Activated gamma-delta T cell (primary cell): Measurements from ENCODE around the gene HSPA1A.

Experiments
- DNase-seq: peaks from one replicate; lab custom pipeline; 2025; lab: John Stamatoyannopoulos, UW

The HSPA1A gene

DNA sequence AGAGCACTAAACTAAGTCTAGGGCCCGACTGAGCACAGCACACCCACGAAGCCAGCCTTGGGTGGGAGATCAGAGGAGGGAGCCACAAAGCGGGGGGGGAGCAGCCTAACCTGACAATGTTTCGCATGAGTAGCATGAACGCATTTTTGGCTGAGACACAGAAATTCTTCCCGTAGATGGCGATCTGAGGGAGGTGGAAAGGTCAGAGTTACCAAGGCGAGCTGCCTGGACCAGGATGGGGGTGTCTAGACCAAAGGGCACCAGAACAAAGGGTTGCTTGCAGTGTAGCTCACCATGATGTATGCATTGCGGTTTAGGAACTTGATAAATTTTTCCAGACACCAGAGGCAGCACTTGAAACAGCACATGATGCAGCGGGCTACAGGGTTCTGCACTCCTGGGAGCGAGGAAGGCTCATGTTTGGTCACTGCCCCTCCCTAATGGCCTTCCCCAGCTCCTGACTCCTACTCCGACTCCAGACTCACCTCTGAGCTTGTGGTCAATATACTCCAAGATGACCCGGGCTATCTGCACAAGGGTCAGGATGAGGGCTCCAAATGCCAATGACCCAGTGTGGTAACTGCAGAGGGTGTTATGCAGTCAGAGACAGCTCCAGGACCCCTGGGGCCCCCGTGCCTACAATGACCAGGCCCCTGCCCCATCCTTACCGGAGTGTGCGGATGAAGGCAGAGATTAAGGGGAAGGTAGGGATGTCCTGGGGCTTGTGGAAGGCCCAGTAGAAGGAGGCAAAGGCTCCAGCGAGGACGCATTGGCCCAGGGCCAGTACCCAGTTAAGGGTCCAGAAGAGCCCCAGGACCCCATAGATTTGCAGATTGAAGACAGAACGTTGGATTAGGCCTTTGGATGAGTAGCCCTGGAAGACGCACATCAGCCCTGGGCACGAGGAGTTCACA, 50.1 kb downstream of the HSPA1A start:
- DNase-seq, result no peak
